A549 (cell line): ENCODE data around the gene GNPDA1. TPM values are rescaled to one million over a fixed set of nuclear protein-coding genes. Genes with fewer than 3 reads are reported as not detected.
A peak's percentile ranks its signal among the peaks of the same experiment; 100 is the strongest.

Source experiments
- ATAC-seq, 2 experiments: fragments of 200-7000 bp in 1 of 2; fragments of >200 bp in 1 of 2; cut with Nextera tagmentation in 1 of 2; cut with Tn5 transposase in 1 of 2; 3 replicates each; pipeline versions ENCODE4 v1.8.0 to v1.9.1; 2018 to 2020; ENCODE audit warnings: mild to moderate bottlenecking in 1 of 2, moderate library complexity in 1 of 2
- CTCF ChIA-PET: fragments of 300-600 bp; sonication (Branson Sonifier 250); formaldehyde crosslinking; extraction: SDS; loops from one replicate; lab custom pipeline; 2021; ENCODE audit warnings: antibody characterized with exemption, inconsistent platforms; lab: Yijun Ruan, JAX
- POLR2A ChIA-PET: fragments of 350-600 bp; formaldehyde crosslinking; extraction: SDS; loops from one replicate; lab custom pipeline; 2021; ENCODE audit warnings: antibody characterized with exemption, inconsistent platforms; lab: Yijun Ruan, JAX
- DNase-seq, 2 experiments: peaks; one replicate each; pipeline versions ENCODE4 v3.0.0 to v3.0.0-alpha.2; 2011 to 2016; ENCODE audit warnings: low read depth in 1 of 2, low spot score in 1 of 2
- FAIRE-seq: peaks from 2 replicates; lab custom pipeline; 2011; peaks lifted over from hg19 to GRCh38; lab: Jason Lieb, UNC
- H3K27ac ChIP-seq, 2 experiments: fragments of >200 bp; sonication (Bioruptor Twin); formaldehyde crosslinking; 3 replicates each; pipeline ENCODE4 v1.5.1; 2016 to 2017
- H3K4me1 ChIP-seq: fragments of >200 bp; sonication (Bioruptor Twin); formaldehyde crosslinking; 3 replicates; pipeline ENCODE4 v1.6.1; 2016
- H3K4me2 ChIP-seq: fragments of >200 bp; sonication (Bioruptor Twin); formaldehyde crosslinking; 3 replicates; pipeline ENCODE4 v1.6.1; 2016
- H3K4me3 ChIP-seq: fragments of >200 bp; sonication (Bioruptor Twin); formaldehyde crosslinking; 3 replicates; pipeline ENCODE4 v1.5.1; 2016
- H3K9me3 ChIP-seq: fragments of >200 bp; sonication (Bioruptor Twin); formaldehyde crosslinking; 3 replicates; pipeline ENCODE4 v1.6.1; 2016
- CBX2 ChIP-seq: fragments of 200-600 bp; sonication (generic); IDR thresholded peaks from 2 replicates; pipeline ENCODE4 v1.6.1; 2016; ENCODE audit warnings: low read depth, mild to moderate bottlenecking, borderline replicate concordance
- CBX8 ChIP-seq: fragments of 200-600 bp; sonication (generic); IDR thresholded peaks from 2 replicates; pipeline ENCODE4 v1.6.1; 2016
- CEBPB ChIP-seq, 2 experiments: fragments of >200 bp in 1 of 2; sonication (Bioruptor Twin) in 1 of 2; formaldehyde crosslinking in 1 of 2; IDR thresholded peaks; 2 replicates each; pipeline ENCODE4 v1.6.1; 2012 to 2016
- CHD4 ChIP-seq: fragments of 200-600 bp; sonication (generic); IDR thresholded peaks from 2 replicates; pipeline ENCODE4 v1.6.1; 2016; ENCODE audit warnings: antibody characterized with exemption, mild to moderate bottlenecking, borderline replicate concordance
- ESRRA ChIP-seq: fragments of 150-350 bp; IDR thresholded peaks from 2 replicates; pipeline ENCODE4 v1.6.1; 2014; ENCODE audit warnings: mild to moderate bottlenecking, low read length, borderline replicate concordance
- FOSB ChIP-seq: fragments of 250-450 bp; sonication (Bioruptor Pico); IDR thresholded peaks from 2 replicates; pipeline ENCODE4 v1.5.0; 2020; ENCODE audit warnings: mild to moderate bottlenecking, moderate library complexity
- GATA3 ChIP-seq: IDR thresholded peaks from 2 replicates; pipeline ENCODE4 v1.6.1; 2012; ENCODE audit warnings: borderline replicate concordance
- HDAC2 ChIP-seq: fragments of 200-600 bp; sonication (generic); IDR thresholded peaks from 2 replicates; pipeline ENCODE4 v1.6.1; 2016
- HOXB13 ChIP-seq: fragments of 250-450 bp; sonication (Bioruptor Pico); IDR thresholded peaks from 2 replicates; pipeline ENCODE4 v1.5.0; 2020; ENCODE audit warnings: low read depth, mild to moderate bottlenecking, moderate library complexity
- KDM1A ChIP-seq: fragments of 200-600 bp; sonication (generic); IDR thresholded peaks from 2 replicates; pipeline ENCODE4 v1.6.1; 2016; ENCODE audit warnings: low read depth, mild to moderate bottlenecking
- MAZ ChIP-seq: fragments of 150-350 bp; IDR thresholded peaks from 2 replicates; pipeline ENCODE4 v1.6.1; 2014; ENCODE audit warnings: antibody characterized with exemption, low read depth, low read length, borderline replicate concordance
- NR3C1 ChIP-seq: fragments of >200 bp; sonication (Bioruptor Twin); formaldehyde crosslinking; IDR thresholded peaks from 3 replicates; pipeline ENCODE4 v1.6.1; 2017
- PHF8 ChIP-seq: fragments of 200-600 bp; sonication (generic); IDR thresholded peaks from 2 replicates; pipeline ENCODE4 v1.6.1; 2016; ENCODE audit warnings: low read depth, mild to moderate bottlenecking, antibody characterized with exemption, moderate library complexity, borderline replicate concordance
- POLR2AphosphoS2 ChIP-seq: conservative IDR thresholded peaks from 2 replicates; pipeline ENCODE4 v1.6.1; 2012; ENCODE audit warnings: low read length, improper control_type of control experiment, inconsistent platforms
- RAD21 ChIP-seq, 2 experiments: fragments of >200 bp in 1 of 2; sonication (Bioruptor Twin) in 1 of 2; formaldehyde crosslinking in 1 of 2; IDR thresholded peaks in 1 of 2; conservative IDR thresholded peaks in 1 of 2; 2 replicates in 1 of 2; 3 replicates in 1 of 2; pipeline ENCODE4 v1.6.1; 2012 to 2018; ENCODE audit warnings: inconsistent platforms in 1 of 2
- RNF2 ChIP-seq: fragments of 200-600 bp; sonication (generic); IDR thresholded peaks from 2 replicates; pipeline ENCODE4 v1.6.1; 2016; ENCODE audit warnings: low read depth, mild to moderate bottlenecking, antibody characterized with exemption, moderate library complexity, borderline replicate concordance
- SREBF2 ChIP-seq: fragments of 450-650 bp; IDR thresholded peaks from 2 replicates; pipeline ENCODE4 v1.6.1; 2014; ENCODE audit warnings: mild to moderate bottlenecking, moderate library complexity
- TP53 ChIP-seq: fragments of 250-450 bp; sonication (Bioruptor Pico); IDR thresholded peaks from 2 replicates; pipeline ENCODE4 v1.5.0; 2021; ENCODE audit warnings: mild to moderate bottlenecking, moderate library complexity
- WGBS: methylation state at CpG from one replicate; pipeline ENCODE4 v1.1.6; 2017; ENCODE audit errors: missing lambda C conversion rate; 5-methylcytosine and 5-hydroxymethylcytosine counted together
- polyA plus RNA-seq, 4 experiments: library from polyadenylated mRNA; depleted of rRNA in 3 of 4; stranded (reverse); fragments of >200 nt; fragmentation: RNase III in 1 of 4; extraction: RNeasy Plus Mini Kit Qiagen cat#74134 plus additional on column Dnase treatment in 1 of 4; gene quantifications; 2 replicates in 3 of 4; 3 replicates in 1 of 4; pipeline ENCODE4 v1.2.3, GENCODE V29; 2011 to 2017
- TF ChIP-seq, protein P1 (sequence below): fragments of 250-450 bp; sonication (Bioruptor Pico); IDR thresholded peaks from 2 replicates; pipeline ENCODE4 v1.5.0; 2021; ENCODE audit warnings: mild to moderate bottlenecking, moderate library complexity, borderline replicate concordance
- TF ChIP-seq, protein P2 (sequence below): fragments of 200-600 bp; sonication (generic); IDR thresholded peaks from 2 replicates; pipeline ENCODE4 v1.6.1; 2016; ENCODE audit warnings: antibody characterized with exemption, mild to moderate bottlenecking, moderate library complexity
- TF ChIP-seq, protein P3 (sequence below): fragments of >200 bp; sonication (Bioruptor Twin); formaldehyde crosslinking; IDR thresholded peaks from 2 replicates; pipeline ENCODE4 v1.6.1; 2016

Gene GNPDA1
- polyA plus RNA-seq, 2 of the 4 experiments (the other 2 are of a cell fraction), result 17.1 to 53.2 TPM

DNA sequence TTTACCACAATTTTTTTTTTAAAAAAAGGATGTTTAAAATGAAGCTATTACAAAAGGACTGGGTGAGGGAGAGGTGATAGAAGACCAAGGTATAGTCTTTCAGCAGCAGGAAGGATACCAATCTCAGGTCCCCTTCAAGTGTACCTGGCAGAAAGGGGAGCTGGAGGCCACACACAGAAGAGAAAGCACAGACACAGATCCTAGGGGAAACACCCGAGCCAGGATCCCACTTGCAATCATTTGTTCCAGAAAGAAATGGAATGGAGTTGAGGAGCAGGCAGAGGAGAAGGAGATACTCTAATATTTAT, 5.6 kb downstream of the GNPDA1 start:
- DNase-seq (no peak), ATAC-seq (no peak), FAIRE-seq (no peak)
- TF ChIP-seq, protein P1, sequence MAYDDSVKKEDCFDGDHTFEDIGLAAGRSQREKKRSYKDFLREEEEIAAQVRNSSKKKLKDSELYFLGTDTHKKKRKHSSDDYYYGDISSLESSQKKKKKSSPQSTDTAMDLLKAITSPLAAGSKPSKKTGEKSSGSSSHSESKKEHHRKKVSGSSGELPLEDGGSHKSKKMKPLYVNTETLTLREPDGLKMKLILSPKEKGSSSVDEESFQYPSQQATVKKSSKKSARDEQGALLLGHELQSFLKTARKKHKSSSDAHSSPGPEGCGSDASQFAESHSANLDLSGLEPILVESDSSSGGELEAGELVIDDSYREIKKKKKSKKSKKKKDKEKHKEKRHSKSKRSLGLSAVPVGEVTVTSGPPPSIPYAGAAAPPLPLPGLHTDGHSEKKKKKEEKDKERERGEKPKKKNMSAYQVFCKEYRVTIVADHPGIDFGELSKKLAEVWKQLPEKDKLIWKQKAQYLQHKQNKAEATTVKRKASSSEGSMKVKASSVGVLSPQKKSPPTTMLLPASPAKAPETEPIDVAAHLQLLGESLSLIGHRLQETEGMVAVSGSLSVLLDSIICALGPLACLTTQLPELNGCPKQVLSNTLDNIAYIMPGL (CRISPR knock-in tag), result no peak
- no peak for TF ChIP-seq CHD4
- TF ChIP-seq MAZ, result no peak
- TF ChIP-seq CEBPB (IDR thresholded peaks at IDR 0.05), result no peak
- TF ChIP-seq, protein P2, sequence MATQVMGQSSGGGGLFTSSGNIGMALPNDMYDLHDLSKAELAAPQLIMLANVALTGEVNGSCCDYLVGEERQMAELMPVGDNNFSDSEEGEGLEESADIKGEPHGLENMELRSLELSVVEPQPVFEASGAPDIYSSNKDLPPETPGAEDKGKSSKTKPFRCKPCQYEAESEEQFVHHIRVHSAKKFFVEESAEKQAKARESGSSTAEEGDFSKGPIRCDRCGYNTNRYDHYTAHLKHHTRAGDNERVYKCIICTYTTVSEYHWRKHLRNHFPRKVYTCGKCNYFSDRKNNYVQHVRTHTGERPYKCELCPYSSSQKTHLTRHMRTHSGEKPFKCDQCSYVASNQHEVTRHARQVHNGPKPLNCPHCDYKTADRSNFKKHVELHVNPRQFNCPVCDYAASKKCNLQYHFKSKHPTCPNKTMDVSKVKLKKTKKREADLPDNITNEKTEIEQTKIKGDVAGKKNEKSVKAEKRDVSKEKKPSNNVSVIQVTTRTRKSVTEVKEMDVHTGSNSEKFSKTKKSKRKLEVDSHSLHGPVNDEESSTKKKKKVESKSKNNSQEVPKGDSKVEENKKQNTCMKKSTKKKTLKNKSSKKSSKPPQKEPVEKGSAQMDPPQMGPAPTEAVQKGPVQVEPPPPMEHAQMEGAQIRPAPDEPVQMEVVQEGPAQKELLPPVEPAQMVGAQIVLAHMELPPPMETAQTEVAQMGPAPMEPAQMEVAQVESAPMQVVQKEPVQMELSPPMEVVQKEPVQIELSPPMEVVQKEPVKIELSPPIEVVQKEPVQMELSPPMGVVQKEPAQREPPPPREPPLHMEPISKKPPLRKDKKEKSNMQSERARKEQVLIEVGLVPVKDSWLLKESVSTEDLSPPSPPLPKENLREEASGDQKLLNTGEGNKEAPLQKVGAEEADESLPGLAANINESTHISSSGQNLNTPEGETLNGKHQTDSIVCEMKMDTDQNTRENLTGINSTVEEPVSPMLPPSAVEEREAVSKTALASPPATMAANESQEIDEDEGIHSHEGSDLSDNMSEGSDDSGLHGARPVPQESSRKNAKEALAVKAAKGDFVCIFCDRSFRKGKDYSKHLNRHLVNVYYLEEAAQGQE, result no peak
- TF ChIP-seq RNF2, result no peak
- no peak for TF ChIP-seq CBX8
- no peak for TF ChIP-seq HOXB13 (CRISPR knock-in tag)
- TF ChIP-seq TP53, result no peak
- TF ChIP-seq NR3C1, result no peak
- no peak for TF ChIP-seq SREBF2
- no peak for TF ChIP-seq CBX2
- TF ChIP-seq, protein P3, sequence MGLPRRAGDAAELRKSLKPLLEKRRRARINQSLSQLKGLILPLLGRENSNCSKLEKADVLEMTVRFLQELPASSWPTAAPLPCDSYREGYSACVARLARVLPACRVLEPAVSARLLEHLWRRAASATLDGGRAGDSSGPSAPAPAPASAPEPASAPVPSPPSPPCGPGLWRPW, result no peak
- TF ChIP-seq POLR2AphosphoS2, result no peak
- TF ChIP-seq FOSB (CRISPR knock-in tag), result no peak
- TF ChIP-seq GATA3, result no peak
- no peak for TF ChIP-seq KDM1A
- TF ChIP-seq HDAC2, result no peak
- H3K4me3 ChIP-seq, result no peak overlapping the region
- WGBS, result 84% methylated on average over 1 of the region's 1 CpG
- ChIA-PET CTCF (interaction anchor here (0.5 to 13.0 kb wide), 6 partner anchors 9 to 388 kb away, joined by 3 to 97 read pairs (median 4); partner anchors contain the start of gene RNF14), POLR2A (no interaction called here)
- no peak overlapping the region for H3K27ac ChIP-seq
- H3K4me2 ChIP-seq, result no peak overlapping the region
- peaks cover 4% of the 10 kb centered on the region; the same call in 1 of the 3 replicates for H3K4me1 ChIP-seq
- no peaks in the 10 kb centered on the region for H3K9me3 ChIP-seq

DNA sequence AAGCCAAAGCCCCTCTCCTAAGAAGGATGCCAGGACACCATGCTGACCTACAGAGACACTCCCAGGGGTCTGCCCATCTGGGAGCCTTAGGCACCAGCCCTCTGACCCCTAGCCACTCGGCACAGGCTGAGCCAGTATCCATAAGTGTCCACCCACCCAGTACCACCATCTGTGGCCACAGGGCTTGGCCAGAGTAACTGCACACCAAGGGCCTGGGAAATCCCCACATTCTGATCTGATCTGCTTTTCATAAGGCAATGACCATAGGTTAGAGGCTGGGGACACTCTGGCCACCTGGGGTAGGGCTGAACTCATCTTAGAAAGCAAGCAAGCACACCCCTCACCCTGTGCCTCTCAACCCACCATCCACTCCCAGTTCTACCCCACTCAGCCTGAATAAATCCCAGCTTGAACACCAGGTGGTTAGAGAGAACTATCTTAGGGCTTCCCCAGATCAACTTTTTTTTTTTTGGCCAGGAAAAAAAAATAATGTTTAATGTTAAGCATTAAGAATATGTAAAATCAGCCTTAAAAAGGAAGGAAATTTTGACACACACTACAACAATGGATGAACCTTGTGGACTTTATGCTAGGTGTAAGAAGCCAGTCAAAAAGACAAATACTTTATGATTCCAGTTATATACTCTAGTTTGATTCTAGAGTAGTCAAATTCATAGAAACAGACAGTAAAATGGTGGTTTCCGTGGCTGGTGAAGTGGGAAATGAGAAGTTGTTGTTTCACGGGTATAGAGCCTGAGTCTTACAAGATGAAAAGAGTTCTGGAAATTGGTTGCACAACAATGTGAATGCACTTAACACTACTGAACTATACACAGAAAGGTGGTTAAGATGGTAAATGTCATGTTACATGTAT, 6.2 kb downstream of the GNPDA1 start:
- ATAC-seq (peak in 1 of 2 experiments; percentile 34; a peak in 3 of 6 replicates), FAIRE-seq (no peak), DNase-seq (no peak)
- Histone ChIP-seq H3K27ac (no peak overlapping the region), H3K4me2 (no peak overlapping the region), H3K9me3 (no peaks in the 10 kb centered on the region), H3K4me1 (no peaks in the 10 kb centered on the region; the same call in 2 of the 3 replicates), H3K4me3 (no peak overlapping the region)
- ChIA-PET CTCF (interaction anchor here (0.6 to 13.0 kb wide), 6 partner anchors 8 to 545 kb away, joined by 3 to 97 read pairs (median 4); partner anchors contain the start of gene RNF14), POLR2A (no interaction called here)
- 92% methylated on average over 2 of the region's 3 CpGs for WGBS
- no peak for TF ChIP-seq RAD21 (conservative IDR thresholded peaks at IDR 0.05 in 1 of 2, IDR thresholded peaks at IDR 0.05 in 1 of 2)
- TF ChIP-seq ESRRA, result no peak
- TF ChIP-seq PHF8, result no peak
